GM12875 (cell line): ENCODE results near the gene RACGAP1.

Experiments used
- H3K4me3 ChIP-seq: one replicate; pipeline ENCODE4 v1.5.1; 2011; ENCODE audit warnings: low read depth, low read length, control low read depth
- TF ChIP-seq, protein P1 (sequence below): IDR thresholded peaks from 2 replicates; pipeline ENCODE4 v1.5.1; 2011; ENCODE audit warnings: low read depth, mild to moderate bottlenecking, control low read depth, inconsistent platforms, low read length, moderate library complexity, borderline replicate concordance; ENCODE audit not compliant: insufficient read depth

Gene RACGAP1

DNA sequence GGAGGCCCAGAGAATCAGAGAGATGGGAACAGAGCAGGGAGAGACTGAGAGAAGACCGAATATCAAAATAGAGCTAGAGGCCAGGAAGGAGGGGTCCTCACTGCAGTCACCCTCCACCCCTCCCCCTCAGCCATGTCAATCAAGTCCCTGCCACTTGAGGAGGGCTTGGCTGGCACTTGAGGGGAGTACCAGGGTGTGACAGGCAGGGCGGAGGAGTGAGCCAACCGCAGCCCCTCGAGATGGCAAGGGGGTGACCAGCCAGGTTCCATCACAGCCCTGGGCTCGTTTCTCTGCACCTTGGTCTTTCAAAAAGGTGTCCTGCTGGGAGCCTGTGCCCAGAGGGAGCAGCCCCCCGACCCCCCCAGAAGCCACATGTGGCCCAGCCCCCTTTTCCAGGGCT is 59.5 kb downstream of the RACGAP1 start:
- TF ChIP-seq, protein P1, sequence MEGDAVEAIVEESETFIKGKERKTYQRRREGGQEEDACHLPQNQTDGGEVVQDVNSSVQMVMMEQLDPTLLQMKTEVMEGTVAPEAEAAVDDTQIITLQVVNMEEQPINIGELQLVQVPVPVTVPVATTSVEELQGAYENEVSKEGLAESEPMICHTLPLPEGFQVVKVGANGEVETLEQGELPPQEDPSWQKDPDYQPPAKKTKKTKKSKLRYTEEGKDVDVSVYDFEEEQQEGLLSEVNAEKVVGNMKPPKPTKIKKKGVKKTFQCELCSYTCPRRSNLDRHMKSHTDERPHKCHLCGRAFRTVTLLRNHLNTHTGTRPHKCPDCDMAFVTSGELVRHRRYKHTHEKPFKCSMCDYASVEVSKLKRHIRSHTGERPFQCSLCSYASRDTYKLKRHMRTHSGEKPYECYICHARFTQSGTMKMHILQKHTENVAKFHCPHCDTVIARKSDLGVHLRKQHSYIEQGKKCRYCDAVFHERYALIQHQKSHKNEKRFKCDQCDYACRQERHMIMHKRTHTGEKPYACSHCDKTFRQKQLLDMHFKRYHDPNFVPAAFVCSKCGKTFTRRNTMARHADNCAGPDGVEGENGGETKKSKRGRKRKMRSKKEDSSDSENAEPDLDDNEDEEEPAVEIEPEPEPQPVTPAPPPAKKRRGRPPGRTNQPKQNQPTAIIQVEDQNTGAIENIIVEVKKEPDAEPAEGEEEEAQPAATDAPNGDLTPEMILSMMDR, result no peak
- no peak overlapping the region for H3K4me3 ChIP-seq

DNA sequence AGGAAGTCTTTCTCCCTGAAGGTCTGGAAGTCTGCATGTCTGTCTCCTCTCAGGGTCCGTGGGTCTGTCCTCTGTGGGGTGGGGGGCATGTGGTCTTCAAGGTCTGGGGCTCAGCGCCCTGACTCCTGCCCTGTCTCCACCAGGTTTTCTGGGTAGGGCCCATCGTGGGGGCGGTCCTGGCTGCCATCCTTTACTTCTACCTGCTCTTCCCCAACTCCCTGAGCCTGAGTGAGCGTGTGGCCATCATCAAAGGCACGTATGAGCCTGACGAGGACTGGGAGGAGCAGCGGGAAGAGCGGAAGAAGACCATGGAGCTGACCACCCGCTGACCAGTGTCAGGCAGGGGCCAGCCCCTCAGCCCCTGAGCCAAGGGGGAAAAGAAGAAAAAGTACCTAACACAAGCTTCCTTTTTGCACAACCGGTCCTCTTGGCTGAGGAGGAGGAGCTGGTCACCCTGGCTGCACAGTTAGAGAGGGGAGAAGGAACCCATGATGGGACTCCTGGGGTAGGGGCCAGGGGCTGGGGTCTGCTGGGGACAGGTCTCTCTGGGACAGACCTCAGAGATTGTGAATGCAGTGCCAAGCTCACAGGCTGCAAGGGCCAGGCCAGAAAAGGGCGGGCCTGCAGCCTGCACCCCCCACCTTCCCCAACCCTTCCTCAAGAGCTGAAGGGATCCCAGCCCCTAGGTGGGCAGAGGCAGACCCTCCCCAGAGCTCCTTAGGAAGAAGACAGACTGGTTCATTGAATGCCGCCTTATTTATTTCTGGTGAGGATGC is 60.3 kb downstream of the RACGAP1 start:
- TF ChIP-seq, protein P1, result no peak
- no peak overlapping the region for H3K4me3 ChIP-seq

DNA sequence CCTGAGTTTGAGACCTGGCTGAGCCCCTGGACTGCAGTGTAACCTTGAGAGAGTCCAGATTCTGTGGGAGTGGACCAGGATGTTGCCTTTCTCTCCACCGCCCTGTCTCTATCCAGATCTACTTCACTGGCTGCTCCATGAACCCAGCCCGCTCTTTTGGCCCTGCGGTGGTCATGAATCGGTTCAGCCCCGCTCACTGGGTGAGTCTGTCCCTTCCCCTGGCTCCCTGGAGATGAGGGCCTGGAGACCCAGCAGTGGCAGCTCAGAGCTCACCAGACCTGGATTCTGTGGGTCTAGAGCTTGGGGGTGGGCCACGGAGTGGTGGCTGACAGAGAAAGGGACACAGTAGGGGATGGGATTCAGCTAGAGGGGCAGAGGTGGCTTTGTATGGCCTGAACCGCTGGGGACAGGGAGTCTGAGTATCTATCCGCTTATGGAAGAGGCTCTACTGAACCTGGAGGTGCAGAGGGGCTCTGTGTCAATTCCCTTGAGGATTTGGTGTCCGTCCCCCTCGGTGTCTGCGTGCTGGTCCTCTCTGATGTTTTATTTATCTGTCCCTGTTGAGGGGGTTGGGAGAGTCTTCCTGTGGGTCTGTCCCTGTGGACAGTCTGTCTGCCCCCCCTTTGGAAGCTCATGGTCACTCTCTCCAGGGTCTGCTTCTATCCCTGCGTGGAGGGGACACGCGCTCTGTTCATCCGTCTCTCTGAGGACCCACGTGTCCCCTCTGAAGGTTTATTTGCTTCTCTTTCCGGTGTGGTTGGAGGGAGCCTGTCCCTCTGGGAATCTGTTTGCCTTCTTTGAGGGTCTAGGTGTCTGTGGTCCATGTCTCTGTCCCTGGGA is 61.1 kb downstream of the RACGAP1 start:
- TF ChIP-seq, protein P1, result no peak

DNA sequence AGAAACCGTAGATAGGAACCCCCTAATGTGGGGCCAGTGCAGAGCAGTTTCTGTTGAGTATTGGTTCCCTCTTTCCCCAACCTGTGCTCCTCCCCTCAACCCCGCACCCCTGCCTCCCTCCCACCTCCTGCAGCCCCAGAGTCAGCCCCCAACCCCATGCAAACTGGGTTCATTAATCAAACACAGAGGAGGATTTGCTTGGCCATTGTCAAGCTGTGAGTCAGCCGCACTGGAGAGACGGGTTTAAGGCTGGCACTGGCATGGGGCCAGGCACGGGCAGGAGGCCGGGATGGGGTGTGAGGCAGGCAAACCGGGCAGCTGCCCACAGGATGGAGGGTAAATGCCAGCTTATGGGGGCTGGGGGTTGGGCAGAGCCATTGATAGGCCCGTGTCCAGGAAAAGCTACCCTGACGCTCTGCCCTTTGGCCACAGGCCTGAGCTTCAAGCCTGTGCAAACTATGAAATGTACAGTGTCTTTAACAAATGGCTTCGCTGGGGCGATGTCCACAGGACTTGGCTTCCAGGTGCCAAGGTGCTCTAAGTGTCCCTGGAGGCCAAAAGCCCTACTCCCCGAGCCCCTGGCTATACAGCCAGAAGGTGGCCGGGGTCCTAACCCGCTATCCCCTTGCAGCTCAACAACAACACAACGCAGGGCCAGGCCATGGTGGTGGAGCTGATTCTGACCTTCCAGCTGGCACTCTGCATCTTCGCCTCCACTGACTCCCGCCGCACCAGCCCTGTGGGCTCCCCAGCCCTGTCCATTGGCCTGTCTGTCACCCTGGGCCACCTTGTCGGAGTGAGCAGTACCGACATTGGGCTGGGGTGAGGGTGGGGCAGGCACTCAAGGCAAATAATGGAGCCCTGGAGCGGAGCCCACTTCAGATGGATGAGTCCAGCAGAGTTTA is 62.2 kb downstream of the RACGAP1 start:
- TF ChIP-seq, protein P1, result no peak
- H3K4me3 ChIP-seq, result no peak overlapping the region

More for the DNA sequence above, 61.1 kb downstream of the RACGAP1 start:
- no peak overlapping the region for H3K4me3 ChIP-seq

DNA sequence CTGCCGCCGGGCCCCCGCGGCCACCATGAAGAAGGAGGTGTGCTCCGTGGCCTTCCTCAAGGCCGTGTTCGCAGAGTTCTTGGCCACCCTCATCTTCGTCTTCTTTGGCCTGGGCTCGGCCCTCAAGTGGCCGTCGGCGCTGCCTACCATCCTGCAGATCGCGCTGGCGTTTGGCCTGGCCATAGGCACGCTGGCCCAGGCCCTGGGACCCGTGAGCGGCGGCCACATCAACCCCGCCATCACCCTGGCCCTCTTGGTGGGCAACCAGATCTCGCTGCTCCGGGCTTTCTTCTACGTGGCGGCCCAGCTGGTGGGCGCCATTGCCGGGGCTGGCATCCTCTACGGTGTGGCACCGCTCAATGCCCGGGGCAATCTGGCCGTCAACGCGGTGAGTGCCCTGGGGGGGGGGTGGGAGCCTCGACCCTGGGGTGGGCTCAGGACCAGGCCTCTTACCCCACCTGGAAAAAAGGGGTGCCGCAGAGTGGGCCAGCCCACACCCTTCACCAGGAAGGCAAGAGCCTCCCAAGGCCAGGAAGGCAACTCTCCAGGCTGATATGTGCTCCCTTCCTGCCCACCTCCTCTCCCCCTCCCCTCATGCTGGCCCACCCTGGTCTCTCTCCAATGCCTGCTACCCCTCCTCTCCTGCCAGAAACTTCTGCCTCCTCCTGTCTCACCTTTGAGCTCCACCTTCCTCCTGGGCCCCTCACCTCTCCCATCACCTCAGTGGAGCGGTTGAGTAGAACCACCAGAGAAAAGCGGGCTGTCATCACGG is 63.1 kb downstream of the RACGAP1 start:
- H3K4me3 ChIP-seq, result no peak overlapping the region
- TF ChIP-seq, protein P1, result no peak
